ENCODE measurements around the gene NAT10.

DNA sequence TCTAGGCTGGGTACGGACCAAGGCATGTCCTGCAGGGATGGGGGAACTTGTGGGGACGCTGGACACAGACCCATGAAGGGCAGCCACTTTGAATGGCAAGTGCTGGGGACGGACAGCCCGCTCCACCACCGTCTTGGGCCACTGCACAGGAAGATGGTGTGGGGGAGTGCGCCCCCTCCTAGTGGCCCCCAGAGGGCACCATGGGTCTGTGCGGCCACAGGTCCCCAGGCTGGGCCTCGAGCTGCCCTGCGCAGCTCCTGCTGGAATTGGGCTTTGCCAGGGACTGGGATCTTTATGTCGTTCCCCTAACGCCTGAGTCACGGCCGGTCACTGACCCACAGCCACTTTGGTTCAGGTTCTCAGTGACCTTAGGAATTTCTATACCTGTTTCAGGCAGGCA lies 44.4 kb downstream of the NAT10 start:
- TF ChIP-seq, protein P1, sequence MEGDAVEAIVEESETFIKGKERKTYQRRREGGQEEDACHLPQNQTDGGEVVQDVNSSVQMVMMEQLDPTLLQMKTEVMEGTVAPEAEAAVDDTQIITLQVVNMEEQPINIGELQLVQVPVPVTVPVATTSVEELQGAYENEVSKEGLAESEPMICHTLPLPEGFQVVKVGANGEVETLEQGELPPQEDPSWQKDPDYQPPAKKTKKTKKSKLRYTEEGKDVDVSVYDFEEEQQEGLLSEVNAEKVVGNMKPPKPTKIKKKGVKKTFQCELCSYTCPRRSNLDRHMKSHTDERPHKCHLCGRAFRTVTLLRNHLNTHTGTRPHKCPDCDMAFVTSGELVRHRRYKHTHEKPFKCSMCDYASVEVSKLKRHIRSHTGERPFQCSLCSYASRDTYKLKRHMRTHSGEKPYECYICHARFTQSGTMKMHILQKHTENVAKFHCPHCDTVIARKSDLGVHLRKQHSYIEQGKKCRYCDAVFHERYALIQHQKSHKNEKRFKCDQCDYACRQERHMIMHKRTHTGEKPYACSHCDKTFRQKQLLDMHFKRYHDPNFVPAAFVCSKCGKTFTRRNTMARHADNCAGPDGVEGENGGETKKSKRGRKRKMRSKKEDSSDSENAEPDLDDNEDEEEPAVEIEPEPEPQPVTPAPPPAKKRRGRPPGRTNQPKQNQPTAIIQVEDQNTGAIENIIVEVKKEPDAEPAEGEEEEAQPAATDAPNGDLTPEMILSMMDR (IDR thresholded peaks at IDR 0.05), result no peak; the same call in 1 of the 2 replicates
- TF ChIP-seq, protein P2, sequence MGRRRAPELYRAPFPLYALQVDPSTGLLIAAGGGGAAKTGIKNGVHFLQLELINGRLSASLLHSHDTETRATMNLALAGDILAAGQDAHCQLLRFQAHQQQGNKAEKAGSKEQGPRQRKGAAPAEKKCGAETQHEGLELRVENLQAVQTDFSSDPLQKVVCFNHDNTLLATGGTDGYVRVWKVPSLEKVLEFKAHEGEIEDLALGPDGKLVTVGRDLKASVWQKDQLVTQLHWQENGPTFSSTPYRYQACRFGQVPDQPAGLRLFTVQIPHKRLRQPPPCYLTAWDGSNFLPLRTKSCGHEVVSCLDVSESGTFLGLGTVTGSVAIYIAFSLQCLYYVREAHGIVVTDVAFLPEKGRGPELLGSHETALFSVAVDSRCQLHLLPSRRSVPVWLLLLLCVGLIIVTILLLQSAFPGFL (CRISPR knock-in tag; IDR thresholded peaks at IDR 0.05; ENCODE audit: borderline replicate concordance), result no peak
- TF ChIP-seq IRF2 (CRISPR knock-in tag; IDR thresholded peaks at IDR 0.05; ENCODE audit: borderline replicate concordance, low read depth) (no peak), ETV6 (CRISPR knock-in tag; IDR thresholded peaks at IDR 0.05) (no peak), ATF1 (CRISPR knock-in tag; IDR thresholded peaks at IDR 0.05) (no peak), ZNF416 (CRISPR knock-in tag; IDR thresholded peaks at IDR 0.05) (no peak), RELA (CRISPR knock-in tag; IDR thresholded peaks at IDR 0.05; ENCODE audit: borderline replicate concordance) (no peak)
- TF ChIP-seq, protein P3, sequence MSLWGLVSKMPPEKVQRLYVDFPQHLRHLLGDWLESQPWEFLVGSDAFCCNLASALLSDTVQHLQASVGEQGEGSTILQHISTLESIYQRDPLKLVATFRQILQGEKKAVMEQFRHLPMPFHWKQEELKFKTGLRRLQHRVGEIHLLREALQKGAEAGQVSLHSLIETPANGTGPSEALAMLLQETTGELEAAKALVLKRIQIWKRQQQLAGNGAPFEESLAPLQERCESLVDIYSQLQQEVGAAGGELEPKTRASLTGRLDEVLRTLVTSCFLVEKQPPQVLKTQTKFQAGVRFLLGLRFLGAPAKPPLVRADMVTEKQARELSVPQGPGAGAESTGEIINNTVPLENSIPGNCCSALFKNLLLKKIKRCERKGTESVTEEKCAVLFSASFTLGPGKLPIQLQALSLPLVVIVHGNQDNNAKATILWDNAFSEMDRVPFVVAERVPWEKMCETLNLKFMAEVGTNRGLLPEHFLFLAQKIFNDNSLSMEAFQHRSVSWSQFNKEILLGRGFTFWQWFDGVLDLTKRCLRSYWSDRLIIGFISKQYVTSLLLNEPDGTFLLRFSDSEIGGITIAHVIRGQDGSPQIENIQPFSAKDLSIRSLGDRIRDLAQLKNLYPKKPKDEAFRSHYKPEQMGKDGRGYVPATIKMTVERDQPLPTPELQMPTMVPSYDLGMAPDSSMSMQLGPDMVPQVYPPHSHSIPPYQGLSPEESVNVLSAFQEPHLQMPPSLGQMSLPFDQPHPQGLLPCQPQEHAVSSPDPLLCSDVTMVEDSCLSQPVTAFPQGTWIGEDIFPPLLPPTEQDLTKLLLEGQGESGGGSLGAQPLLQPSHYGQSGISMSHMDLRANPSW (CRISPR knock-in tag; conservative IDR thresholded peaks at IDR 0.05; ENCODE audit: low read depth), result no peak
- TF ChIP-seq, protein P4, sequence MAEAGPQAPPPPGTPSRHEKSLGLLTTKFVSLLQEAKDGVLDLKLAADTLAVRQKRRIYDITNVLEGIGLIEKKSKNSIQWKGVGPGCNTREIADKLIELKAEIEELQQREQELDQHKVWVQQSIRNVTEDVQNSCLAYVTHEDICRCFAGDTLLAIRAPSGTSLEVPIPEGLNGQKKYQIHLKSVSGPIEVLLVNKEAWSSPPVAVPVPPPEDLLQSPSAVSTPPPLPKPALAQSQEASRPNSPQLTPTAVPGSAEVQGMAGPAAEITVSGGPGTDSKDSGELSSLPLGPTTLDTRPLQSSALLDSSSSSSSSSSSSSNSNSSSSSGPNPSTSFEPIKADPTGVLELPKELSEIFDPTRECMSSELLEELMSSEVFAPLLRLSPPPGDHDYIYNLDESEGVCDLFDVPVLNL (CRISPR knock-in tag; IDR thresholded peaks at IDR 0.05; ENCODE audit: borderline replicate concordance, low read depth), result no peak
- TF ChIP-seq, protein P5, sequence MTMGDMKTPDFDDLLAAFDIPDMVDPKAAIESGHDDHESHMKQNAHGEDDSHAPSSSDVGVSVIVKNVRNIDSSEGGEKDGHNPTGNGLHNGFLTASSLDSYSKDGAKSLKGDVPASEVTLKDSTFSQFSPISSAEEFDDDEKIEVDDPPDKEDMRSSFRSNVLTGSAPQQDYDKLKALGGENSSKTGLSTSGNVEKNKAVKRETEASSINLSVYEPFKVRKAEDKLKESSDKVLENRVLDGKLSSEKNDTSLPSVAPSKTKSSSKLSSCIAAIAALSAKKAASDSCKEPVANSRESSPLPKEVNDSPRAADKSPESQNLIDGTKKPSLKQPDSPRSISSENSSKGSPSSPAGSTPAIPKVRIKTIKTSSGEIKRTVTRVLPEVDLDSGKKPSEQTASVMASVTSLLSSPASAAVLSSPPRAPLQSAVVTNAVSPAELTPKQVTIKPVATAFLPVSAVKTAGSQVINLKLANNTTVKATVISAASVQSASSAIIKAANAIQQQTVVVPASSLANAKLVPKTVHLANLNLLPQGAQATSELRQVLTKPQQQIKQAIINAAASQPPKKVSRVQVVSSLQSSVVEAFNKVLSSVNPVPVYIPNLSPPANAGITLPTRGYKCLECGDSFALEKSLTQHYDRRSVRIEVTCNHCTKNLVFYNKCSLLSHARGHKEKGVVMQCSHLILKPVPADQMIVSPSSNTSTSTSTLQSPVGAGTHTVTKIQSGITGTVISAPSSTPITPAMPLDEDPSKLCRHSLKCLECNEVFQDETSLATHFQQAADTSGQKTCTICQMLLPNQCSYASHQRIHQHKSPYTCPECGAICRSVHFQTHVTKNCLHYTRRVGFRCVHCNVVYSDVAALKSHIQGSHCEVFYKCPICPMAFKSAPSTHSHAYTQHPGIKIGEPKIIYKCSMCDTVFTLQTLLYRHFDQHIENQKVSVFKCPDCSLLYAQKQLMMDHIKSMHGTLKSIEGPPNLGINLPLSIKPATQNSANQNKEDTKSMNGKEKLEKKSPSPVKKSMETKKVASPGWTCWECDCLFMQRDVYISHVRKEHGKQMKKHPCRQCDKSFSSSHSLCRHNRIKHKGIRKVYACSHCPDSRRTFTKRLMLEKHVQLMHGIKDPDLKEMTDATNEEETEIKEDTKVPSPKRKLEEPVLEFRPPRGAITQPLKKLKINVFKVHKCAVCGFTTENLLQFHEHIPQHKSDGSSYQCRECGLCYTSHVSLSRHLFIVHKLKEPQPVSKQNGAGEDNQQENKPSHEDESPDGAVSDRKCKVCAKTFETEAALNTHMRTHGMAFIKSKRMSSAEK (CRISPR knock-in tag; IDR thresholded peaks at IDR 0.05; ENCODE audit: borderline replicate concordance), result no peak
- TF ChIP-seq, protein P6, sequence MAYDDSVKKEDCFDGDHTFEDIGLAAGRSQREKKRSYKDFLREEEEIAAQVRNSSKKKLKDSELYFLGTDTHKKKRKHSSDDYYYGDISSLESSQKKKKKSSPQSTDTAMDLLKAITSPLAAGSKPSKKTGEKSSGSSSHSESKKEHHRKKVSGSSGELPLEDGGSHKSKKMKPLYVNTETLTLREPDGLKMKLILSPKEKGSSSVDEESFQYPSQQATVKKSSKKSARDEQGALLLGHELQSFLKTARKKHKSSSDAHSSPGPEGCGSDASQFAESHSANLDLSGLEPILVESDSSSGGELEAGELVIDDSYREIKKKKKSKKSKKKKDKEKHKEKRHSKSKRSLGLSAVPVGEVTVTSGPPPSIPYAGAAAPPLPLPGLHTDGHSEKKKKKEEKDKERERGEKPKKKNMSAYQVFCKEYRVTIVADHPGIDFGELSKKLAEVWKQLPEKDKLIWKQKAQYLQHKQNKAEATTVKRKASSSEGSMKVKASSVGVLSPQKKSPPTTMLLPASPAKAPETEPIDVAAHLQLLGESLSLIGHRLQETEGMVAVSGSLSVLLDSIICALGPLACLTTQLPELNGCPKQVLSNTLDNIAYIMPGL (CRISPR knock-in tag; IDR thresholded peaks at IDR 0.05), result no peak

Data from WTC11 (cell line).